Activated CD4-positive, alpha-beta memory T cell treated with anti-CD3 and anti-CD28 coated beads, Interleukin-2, amount 10 ng/mL, durations not matched to agents 7 days and 5 days (primary cell): ENCODE results near the gene RYR3. TPM values are rescaled to one million over a fixed set of nuclear protein-coding genes. Genes with fewer than 3 reads are reported as not detected.

Source experiments
- CTCF ChIA-PET: fragments of 350-600 bp; sonication (Branson Sonifier 250); formaldehyde crosslinking; loops from one replicate; lab custom pipeline; 2021; ENCODE audit warnings: antibody characterized with exemption, inconsistent platforms; lab: Charles Lee
- POLR2A ChIA-PET: fragments of 350-600 bp; sonication (Branson Sonifier 250); formaldehyde crosslinking; loops from one replicate; lab custom pipeline; 2021; ENCODE audit warnings: antibody characterized with exemption; lab: Charles Lee
- DNase-seq: peaks from one replicate; pipeline ENCODE4 v3.0.0-alpha.2; 2020
- H3K27ac Mint-ChIP-seq: one replicate; pipeline ENCODE4 v1.8.0; 2021; ENCODE audit warnings: mild to moderate bottlenecking, mixed read lengths
- H3K27me3 Mint-ChIP-seq: one replicate; pipeline ENCODE4 v1.8.0; 2021; ENCODE audit warnings: mixed read lengths
- H3K36me3 Mint-ChIP-seq: one replicate; pipeline ENCODE4 v1.8.0; 2021; ENCODE audit warnings: low read depth, mixed read lengths
- H3K4me1 Mint-ChIP-seq: one replicate; pipeline ENCODE4 v1.8.0; 2021; ENCODE audit warnings: mixed read lengths
- H3K4me3 Mint-ChIP-seq: one replicate; pipeline ENCODE4 v1.8.0; 2021; ENCODE audit warnings: mild to moderate bottlenecking, mixed read lengths
- H3K9me3 Mint-ChIP-seq: one replicate; pipeline ENCODE4 v1.8.0; 2021; ENCODE audit warnings: mixed read lengths
- total RNA-seq, 2 experiments: library from RNA; stranded (reverse); gene quantifications; one replicate each; pipeline ENCODE4 v1.2.3, GENCODE V29; 2021

RYR3 gene
- total RNA-seq, 2 experiments from 2014 or later, result not detected

GRCh38 chr15:33834892-33835743, 524.4 kb downstream of the RYR3 start:
- Mint-ChIP-seq H3K9me3 (no peaks in the 10 kb centered on the region), H3K36me3 (no peaks in the 10 kb centered on the region), H3K27me3 (no peaks in the 10 kb centered on the region), H3K4me3 (no peak overlapping the region), H3K27ac (no peak overlapping the region), H3K4me1 (no peaks in the 10 kb centered on the region)
- no peak for DNase-seq
- ChIA-PET POLR2A (no interaction called here), CTCF (no interaction called here)

- Mint-ChIP-seq H3K4me3 (no peak overlapping the region), H3K9me3 (no peaks in the 10 kb centered on the region), H3K27ac (no peak overlapping the region), H3K36me3 (no peaks in the 10 kb centered on the region), H3K4me1 (no peaks in the 10 kb centered on the region), H3K27me3 (no peaks in the 10 kb centered on the region)
- ChIA-PET POLR2A (no interaction called here), CTCF (no interaction called here)
- DNase-seq, result no peak
These were observed 526.5 kb downstream of the RYR3 start for GRCh38 chr15:33837294-33837693.

- H3K4me3 Mint-ChIP-seq, result no peak overlapping the region
- ChIA-PET CTCF (no interaction called here), POLR2A (no interaction called here)
- H3K9me3 Mint-ChIP-seq, result no peaks in the 10 kb centered on the region
- H3K36me3 Mint-ChIP-seq, result no peaks in the 10 kb centered on the region
- no peak overlapping the region for H3K27ac Mint-ChIP-seq
- H3K4me1 Mint-ChIP-seq, result no peaks in the 10 kb centered on the region
- no peak for DNase-seq
- H3K27me3 Mint-ChIP-seq, result no peaks in the 10 kb centered on the region
These were observed 528.8 kb downstream of the RYR3 start for GRCh38 chr15:33839540-33839939.

- DNase-seq, result no peak
- H3K36me3 Mint-ChIP-seq, result no peaks in the 10 kb centered on the region
- H3K27ac Mint-ChIP-seq, result no peak overlapping the region
- no peak overlapping the region for H3K4me3 Mint-ChIP-seq
- ChIA-PET CTCF (no interaction called here), POLR2A (no interaction called here)
- H3K27me3 Mint-ChIP-seq, result no peaks in the 10 kb centered on the region
- H3K4me1 Mint-ChIP-seq, result no peaks in the 10 kb centered on the region
- H3K9me3 Mint-ChIP-seq, result no peaks in the 10 kb centered on the region
These were observed 529.8 kb downstream of the RYR3 start for GRCh38 chr15:33840615-33841014.

- POLR2A ChIA-PET, result no interaction called here
- Mint-ChIP-seq H3K4me3 (no peak overlapping the region), H3K27me3 (peaks cover 1% of the 10 kb centered on the region), H3K4me1 (no peaks in the 10 kb centered on the region), H3K36me3 (no peaks in the 10 kb centered on the region), H3K9me3 (no peaks in the 10 kb centered on the region), H3K27ac (no peak overlapping the region)
- CTCF ChIA-PET, result no interaction called here
- no peak for DNase-seq
These were observed 533.4 kb downstream of the RYR3 start for GRCh38 chr15:33844186-33844585.

GRCh38 chr15:33844597-33844996, 533.8 kb downstream of the RYR3 start:
- H3K4me1 Mint-ChIP-seq, result no peaks in the 10 kb centered on the region
- no peaks in the 10 kb centered on the region for H3K36me3 Mint-ChIP-seq
- no peaks in the 10 kb centered on the region for H3K9me3 Mint-ChIP-seq
- CTCF ChIA-PET, result no interaction called here
- H3K27ac Mint-ChIP-seq, result no peak overlapping the region
- peaks cover 1% of the 10 kb centered on the region for H3K27me3 Mint-ChIP-seq
- H3K4me3 Mint-ChIP-seq, result no peak overlapping the region
- DNase-seq, result no peak
- POLR2A ChIA-PET, result no interaction called here

GRCh38 chr15:33846142-33846541, 535.4 kb downstream of the RYR3 start:
- Mint-ChIP-seq H3K4me1 (no peaks in the 10 kb centered on the region), H3K27me3 (peaks cover 1% of the 10 kb centered on the region), H3K9me3 (no peaks in the 10 kb centered on the region), H3K27ac (no peak overlapping the region), H3K4me3 (no peak overlapping the region), H3K36me3 (no peaks in the 10 kb centered on the region)
- ChIA-PET POLR2A (no interaction called here), CTCF (no interaction called here)
- no peak for DNase-seq

- no peaks in the 10 kb centered on the region for H3K9me3 Mint-ChIP-seq
- H3K4me3 Mint-ChIP-seq, result no peak overlapping the region
- no peak for DNase-seq
- POLR2A ChIA-PET, result no interaction called here
- no peak overlapping the region for H3K27ac Mint-ChIP-seq
- no peaks in the 10 kb centered on the region for H3K4me1 Mint-ChIP-seq
- CTCF ChIA-PET, result no interaction called here
- no peaks in the 10 kb centered on the region for H3K36me3 Mint-ChIP-seq
- H3K27me3 Mint-ChIP-seq, result peaks cover 1% of the 10 kb centered on the region
These were observed 536.1 kb downstream of the RYR3 start for GRCh38 chr15:33846862-33847261.

- Mint-ChIP-seq H3K27ac (no peak overlapping the region), H3K27me3 (peaks cover 1% of the 10 kb centered on the region), H3K36me3 (no peaks in the 10 kb centered on the region), H3K4me1 (no peaks in the 10 kb centered on the region), H3K4me3 (no peak overlapping the region), H3K9me3 (no peaks in the 10 kb centered on the region)
- CTCF ChIA-PET, result no interaction called here
- DNase-seq, result no peak
- POLR2A ChIA-PET, result no interaction called here
These were observed 537.2 kb downstream of the RYR3 start for GRCh38 chr15:33848011-33848410.

- ChIA-PET POLR2A (no interaction called here), CTCF (no interaction called here)
- no peak for DNase-seq
- Mint-ChIP-seq H3K9me3 (no peaks in the 10 kb centered on the region), H3K4me1 (no peaks in the 10 kb centered on the region), H3K36me3 (no peaks in the 10 kb centered on the region), H3K27ac (no peak overlapping the region), H3K27me3 (peaks cover 1% of the 10 kb centered on the region), H3K4me3 (no peak overlapping the region)
These were observed 540.3 kb downstream of the RYR3 start for GRCh38 chr15:33851079-33851478.

- no peaks in the 10 kb centered on the region for H3K36me3 Mint-ChIP-seq
- DNase-seq, result no peak
- no peaks in the 10 kb centered on the region for H3K9me3 Mint-ChIP-seq
- H3K4me1 Mint-ChIP-seq, result no peaks in the 10 kb centered on the region
- no peak overlapping the region for H3K4me3 Mint-ChIP-seq
- H3K27ac Mint-ChIP-seq, result no peak overlapping the region
- H3K27me3 Mint-ChIP-seq, result peaks cover 1% of the 10 kb centered on the region
- ChIA-PET CTCF (no interaction called here), POLR2A (no interaction called here)
These were observed 541.3 kb downstream of the RYR3 start for GRCh38 chr15:33852094-33852493.

GRCh38 chr15:33852570-33852969, 541.8 kb downstream of the RYR3 start:
- no peak for DNase-seq
- no peaks in the 10 kb centered on the region for H3K36me3 Mint-ChIP-seq
- ChIA-PET CTCF (no interaction called here), POLR2A (no interaction called here)
- no peaks in the 10 kb centered on the region for H3K27me3 Mint-ChIP-seq
- H3K9me3 Mint-ChIP-seq, result no peaks in the 10 kb centered on the region
- H3K27ac Mint-ChIP-seq, result no peak overlapping the region
- no peaks in the 10 kb centered on the region for H3K4me1 Mint-ChIP-seq
- H3K4me3 Mint-ChIP-seq, result no peak overlapping the region

- Mint-ChIP-seq H3K27me3 (no peaks in the 10 kb centered on the region), H3K4me1 (no peaks in the 10 kb centered on the region), H3K9me3 (no peaks in the 10 kb centered on the region), H3K4me3 (no peak overlapping the region), H3K36me3 (no peaks in the 10 kb centered on the region), H3K27ac (no peak overlapping the region)
- no peak for DNase-seq
- ChIA-PET CTCF (no interaction called here), POLR2A (no interaction called here)
These were observed 547.0 kb downstream of the RYR3 start for GRCh38 chr15:33857726-33858125.

- Mint-ChIP-seq H3K4me1 (no peaks in the 10 kb centered on the region), H3K27me3 (no peaks in the 10 kb centered on the region), H3K36me3 (no peaks in the 10 kb centered on the region), H3K9me3 (no peaks in the 10 kb centered on the region), H3K4me3 (no peak overlapping the region), H3K27ac (no peak overlapping the region)
- POLR2A ChIA-PET, result no interaction called here
- CTCF ChIA-PET, result no interaction called here
- no peak for DNase-seq
These were observed 548.1 kb downstream of the RYR3 start for GRCh38 chr15:33858836-33859235.
